Loucy (cell line): Measurements from ENCODE around the gene SLC22A14.

Experiments used
- CTCF ChIP-seq: fragments of 200-600 bp; sonication (generic); conservative IDR thresholded peaks from 2 replicates; pipeline ENCODE4 v1.5.1; 2014; ENCODE audit warnings: mild to moderate bottlenecking, antibody characterized with exemption, low read length
- EZH2phosphoT487 ChIP-seq: fragments of 200-600 bp; IDR thresholded peaks from 2 replicates; pipeline ENCODE4 v1.6.1; 2018; ENCODE audit warnings: antibody characterized with exemption, mild to moderate bottlenecking, moderate library complexity, borderline replicate concordance

GRCh38 chr3:38260474-38260873, 21.6 kb upstream of the SLC22A14 start:
- no peak for TF ChIP-seq CTCF
- TF ChIP-seq EZH2phosphoT487 = no peak
